GM12874 (cell line): ENCODE data around the gene UGT1A10.

Source experiments
- CTCF ChIP-seq: IDR thresholded peaks from 2 replicates; pipeline ENCODE4 v1.5.1; 2011; ENCODE audit warnings: low read depth, mild to moderate bottlenecking, control low read depth, low read length, moderate library complexity; ENCODE audit not compliant: insufficient read depth

UGT1A10 gene

GRCh38 chr2:233676046-233676445 is 39.8 kb downstream of the UGT1A10 start:
- no peak for TF ChIP-seq CTCF

GRCh38 chr2:233679196-233679595 is 42.9 kb downstream of the UGT1A10 start:
- TF ChIP-seq CTCF: no peak

- no peak for TF ChIP-seq CTCF
These were observed 44.3 kb downstream of the UGT1A10 start for GRCh38 chr2:233680361-233681045.

- no peak for TF ChIP-seq CTCF
These were observed 45.4 kb downstream of the UGT1A10 start, which contains the start of gene UGT1A7 for GRCh38 chr2:233681521-233682099. Gene UGT1A7 (plus strand): TSS chr2:233681901. CDS start chr2:233681938, 37 bp downstream.

- no peak for TF ChIP-seq CTCF
These were observed 48.4 kb downstream of the UGT1A10 start for GRCh38 chr2:233684640-233685039.

GRCh38 chr2:233686928-233687327 is 50.7 kb downstream of the UGT1A10 start:
- TF ChIP-seq CTCF: no peak

- no peak for TF ChIP-seq CTCF
These were observed 52.1 kb downstream of the UGT1A10 start for GRCh38 chr2:233688341-233688740.
